ENCODE data around the gene CNGA4.

CNGA4 gene

DNA sequence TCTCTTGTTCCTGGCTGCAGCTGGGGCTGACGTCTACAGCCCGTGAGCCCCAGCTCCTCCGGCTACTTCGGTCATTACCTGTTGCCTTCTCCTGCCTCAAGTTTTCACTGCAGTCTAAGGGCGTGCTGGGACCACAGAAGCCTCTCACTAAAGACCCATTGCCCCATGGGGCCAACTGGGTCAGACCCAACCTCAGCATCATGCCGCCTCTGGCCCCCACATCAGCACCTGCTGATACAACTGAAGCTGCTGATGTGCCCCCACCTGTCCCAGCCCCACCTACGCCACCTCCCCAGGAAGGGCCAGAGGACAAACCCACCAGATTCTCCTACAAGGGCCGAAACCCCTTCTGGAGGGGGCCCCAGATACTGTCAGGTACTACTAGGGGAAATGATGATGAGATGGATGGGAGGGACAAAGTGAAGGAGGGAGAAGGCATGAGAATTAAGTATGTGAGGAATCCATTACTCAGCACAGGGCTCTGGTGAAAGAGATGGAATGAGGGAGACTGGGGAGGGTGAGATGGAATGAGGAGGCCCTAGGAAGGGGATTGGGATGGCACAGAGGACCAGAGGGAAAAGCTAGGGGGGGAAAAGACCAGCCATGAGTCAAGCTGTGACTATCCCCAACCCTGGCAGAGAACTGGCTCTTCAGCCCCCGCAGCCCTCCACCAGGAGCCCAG, 28.5 kb upstream of the CNGA4 start:
- Mint-ChIP-seq H3K4me3 (no peak overlapping the region), H3K27me3 (no peaks in the 10 kb centered on the region), H3K9me3 (no peaks in the 10 kb centered on the region), H3K27ac (no peak overlapping the region), H3K4me1 (no peaks in the 10 kb centered on the region), H3K36me3 (peaks cover 6% of the 10 kb centered on the region)
- CTCF ChIA-PET: no interaction called here
- no peak for DNase-seq

DNA sequence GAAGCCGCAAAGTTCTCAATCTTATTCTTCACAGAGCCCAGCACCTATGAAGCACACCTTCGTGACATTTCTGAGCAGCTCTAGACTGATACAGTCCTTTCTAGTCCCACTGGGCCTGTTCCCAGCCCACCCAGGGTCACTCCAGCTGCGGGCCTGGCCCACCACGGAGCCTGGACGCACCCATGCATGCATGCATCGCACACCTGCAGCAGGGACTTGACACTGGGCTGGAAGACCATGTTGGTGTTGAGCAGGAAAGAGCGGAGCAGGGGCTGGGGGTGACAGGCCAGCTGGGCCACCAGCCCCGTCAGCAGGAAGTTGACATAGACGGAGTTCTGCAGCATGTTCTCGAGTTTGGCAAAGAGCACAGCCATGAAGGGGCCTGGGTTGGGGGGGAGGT, 24.4 kb upstream of the CNGA4 start:
- Mint-ChIP-seq H3K27me3 (no peaks in the 10 kb centered on the region), H3K36me3 (peaks cover 29% of the 10 kb centered on the region), H3K27ac (no peak overlapping the region), H3K9me3 (no peaks in the 10 kb centered on the region), H3K4me1 (peaks cover 5% of the 10 kb centered on the region), H3K4me3 (no peak overlapping the region)
- no peak for DNase-seq
- CTCF ChIA-PET: interaction anchor here (0.7 kb wide), 1 partner anchor 101 kb away, joined by 4 read pairs; no protein-coding TSS in a partner anchor

DNA sequence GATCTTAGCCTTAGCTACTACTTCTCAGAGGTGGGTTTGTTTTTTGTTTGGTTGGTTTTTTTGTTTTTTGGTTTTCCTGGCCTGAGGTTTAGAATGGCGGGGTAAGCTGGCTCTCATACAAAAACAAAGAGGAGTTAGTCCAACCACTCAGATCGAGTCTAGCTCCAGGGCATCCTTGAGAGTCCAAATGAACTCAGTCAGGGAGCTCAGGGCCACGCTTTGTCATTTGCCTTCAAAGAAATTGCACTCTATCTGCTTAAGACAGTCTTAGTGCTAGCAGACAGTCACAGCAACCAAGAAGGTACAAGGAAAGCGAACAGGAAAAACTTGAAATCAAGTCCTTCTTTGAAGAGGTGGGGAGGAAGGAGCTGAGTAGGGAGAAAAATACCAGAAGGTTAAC, 22.4 kb upstream of the CNGA4 start:
- Mint-ChIP-seq H3K27me3 (no peaks in the 10 kb centered on the region), H3K4me3 (no peak overlapping the region), H3K27ac (peak overlapping the region; percentile 26), H3K4me1 (peaks cover 14% of the 10 kb centered on the region), H3K9me3 (no peaks in the 10 kb centered on the region), H3K36me3 (peaks cover 35% of the 10 kb centered on the region)
- CTCF ChIA-PET: interaction anchor here (1.1 kb wide), 1 partner anchor 8 kb away, joined by 3 read pairs; no protein-coding TSS in a partner anchor
- no peak for DNase-seq

DNA sequence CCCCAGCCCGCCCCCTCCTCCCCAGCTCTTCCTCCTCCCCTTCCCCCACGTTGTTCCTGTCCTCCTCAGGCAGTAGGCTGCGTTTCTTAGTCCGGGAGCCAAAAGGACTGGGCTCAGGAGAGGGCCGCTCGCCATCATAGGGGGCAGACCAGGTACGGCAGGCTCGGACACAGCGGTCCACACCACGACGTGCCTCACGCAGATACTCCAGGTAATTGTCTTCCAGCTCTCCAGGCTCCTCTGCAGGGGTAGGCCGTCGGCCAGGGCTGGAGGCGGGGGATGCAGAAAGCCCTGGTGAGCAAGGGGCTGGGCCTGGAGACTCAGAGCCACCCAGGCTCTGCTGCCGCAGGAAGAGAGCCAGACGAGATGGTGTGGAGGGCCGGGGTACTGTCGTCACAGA, 21.2 kb upstream of the CNGA4 start:
- no peaks in the 10 kb centered on the region for H3K9me3 Mint-ChIP-seq
- CTCF ChIA-PET: no interaction called here
- H3K4me3 Mint-ChIP-seq: no peak overlapping the region
- peaks cover 42% of the 10 kb centered on the region for H3K36me3 Mint-ChIP-seq
- peaks cover 14% of the 10 kb centered on the region for H3K4me1 Mint-ChIP-seq
- H3K27ac Mint-ChIP-seq: no peak overlapping the region
- DNase-seq: no peak
- no peaks in the 10 kb centered on the region for H3K27me3 Mint-ChIP-seq

DNA sequence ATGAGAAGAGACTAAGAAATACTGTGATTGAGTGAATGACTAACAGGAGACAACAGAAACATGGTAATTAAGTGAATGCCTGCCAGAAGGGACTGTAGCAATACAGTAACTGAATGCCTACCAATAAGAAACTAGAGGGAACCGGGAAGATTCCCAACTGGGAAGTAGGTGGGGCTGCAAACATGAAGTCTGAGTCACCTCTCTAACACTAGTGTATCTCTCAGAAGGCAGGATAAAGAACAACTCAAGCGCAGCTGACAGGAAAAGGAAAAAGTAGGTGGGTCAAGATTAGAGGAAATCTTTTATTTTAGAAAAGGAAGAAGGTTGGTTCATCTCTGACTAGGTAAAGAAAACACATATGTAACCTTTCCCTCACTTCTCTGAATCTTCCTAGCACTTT, 19.5 kb upstream of the CNGA4 start:
- DNase-seq: no peak
- Mint-ChIP-seq H3K36me3 (peaks cover 44% of the 10 kb centered on the region), H3K27ac (peak overlapping the region; percentile 49), H3K27me3 (no peaks in the 10 kb centered on the region), H3K4me1 (peaks cover 14% of the 10 kb centered on the region), H3K4me3 (no peak overlapping the region), H3K9me3 (no peaks in the 10 kb centered on the region)
- CTCF ChIA-PET: no interaction called here

DNA sequence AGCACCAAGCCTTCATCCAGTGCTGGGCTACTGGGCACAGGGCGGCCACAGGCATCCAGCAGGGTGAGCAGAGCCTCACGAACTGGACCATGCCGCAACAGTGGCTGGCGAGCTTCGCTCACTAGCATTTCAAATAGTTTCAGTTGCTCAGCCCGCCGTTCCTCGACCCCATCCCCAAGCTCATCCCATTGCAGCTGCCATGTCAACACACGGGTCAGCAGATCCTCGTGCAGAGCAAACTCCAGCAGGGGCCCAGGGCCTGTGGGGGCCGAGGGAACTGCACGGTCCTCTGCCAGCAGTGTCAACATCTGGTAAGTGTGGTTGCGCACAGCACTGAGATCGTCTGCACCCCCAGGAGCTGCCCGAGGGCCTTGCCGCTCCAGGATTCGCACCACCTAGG, 15.0 kb upstream of the CNGA4 start:
- peaks cover 22% of the 10 kb centered on the region for H3K36me3 Mint-ChIP-seq
- H3K27me3 Mint-ChIP-seq: no peaks in the 10 kb centered on the region
- H3K27ac Mint-ChIP-seq: no peak overlapping the region
- H3K9me3 Mint-ChIP-seq: no peaks in the 10 kb centered on the region
- peaks cover 18% of the 10 kb centered on the region for H3K4me1 Mint-ChIP-seq
- CTCF ChIA-PET: interaction anchor here (0.6 to 1.3 kb wide), 2 partner anchors 13 to 207 kb away, joined by 3 read pairs; no protein-coding TSS in a partner anchor
- no peak for DNase-seq
- no peak overlapping the region for H3K4me3 Mint-ChIP-seq

DNA sequence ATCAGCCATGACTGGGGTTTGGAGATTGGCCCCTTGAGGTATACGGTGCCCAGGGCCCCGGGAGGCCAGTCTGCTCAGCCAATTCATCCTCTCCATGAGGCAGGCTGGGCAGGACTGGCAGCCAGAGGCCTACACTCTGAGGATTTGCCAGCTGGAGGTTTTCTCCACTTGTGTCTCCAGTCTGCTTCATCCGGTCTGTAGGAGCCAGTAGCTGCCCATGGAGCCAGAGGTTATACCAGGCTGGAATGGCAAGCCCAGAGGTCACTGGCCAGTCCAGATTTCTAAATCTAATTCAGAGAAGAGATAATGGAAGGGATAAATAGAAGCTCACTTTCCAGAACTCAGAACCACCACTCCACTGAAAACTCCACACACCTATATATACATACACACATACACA, 14.5 kb upstream of the CNGA4 start:
- no peak overlapping the region for H3K4me3 Mint-ChIP-seq
- no peak for DNase-seq
- no peaks in the 10 kb centered on the region for H3K9me3 Mint-ChIP-seq
- CTCF ChIA-PET: interaction anchor here (1.0 to 1.3 kb wide), 2 partner anchors 9 to 13 kb away, joined by 3 read pairs; no protein-coding TSS in a partner anchor
- H3K36me3 Mint-ChIP-seq: peaks cover 19% of the 10 kb centered on the region
- no peak overlapping the region for H3K27ac Mint-ChIP-seq
- H3K4me1 Mint-ChIP-seq: peaks cover 18% of the 10 kb centered on the region
- no peaks in the 10 kb centered on the region for H3K27me3 Mint-ChIP-seq

DNA sequence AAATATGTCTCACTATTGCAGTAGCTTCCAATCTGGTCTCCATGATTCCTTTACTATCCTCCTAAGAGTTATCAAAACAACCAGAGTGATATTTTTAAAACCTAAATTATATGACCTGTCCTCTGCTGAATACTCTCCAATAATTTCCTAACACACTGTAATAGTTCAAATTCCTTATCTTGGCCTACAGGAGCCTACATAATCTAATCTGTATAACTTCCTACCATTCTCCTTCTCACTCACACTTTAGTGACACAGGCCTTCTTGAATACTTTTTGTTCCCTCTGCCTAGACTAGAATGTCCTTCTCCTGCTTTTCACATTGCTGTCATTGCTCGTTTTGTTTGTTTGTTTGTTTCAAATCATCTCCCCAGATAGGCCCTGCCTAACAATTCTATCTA, 13.9 kb upstream of the CNGA4 start:
- H3K4me1 Mint-ChIP-seq: peaks cover 18% of the 10 kb centered on the region
- H3K27ac Mint-ChIP-seq: no peak overlapping the region
- H3K27me3 Mint-ChIP-seq: no peaks in the 10 kb centered on the region
- DNase-seq: no peak
- H3K36me3 Mint-ChIP-seq: peaks cover 22% of the 10 kb centered on the region
- H3K4me3 Mint-ChIP-seq: no peak overlapping the region
- CTCF ChIA-PET: interaction anchor here (0.6 to 1.0 kb wide), 2 partner anchors 9 to 319 kb away, joined by 3 read pairs; no protein-coding TSS in a partner anchor
- no peaks in the 10 kb centered on the region for H3K9me3 Mint-ChIP-seq

DNA sequence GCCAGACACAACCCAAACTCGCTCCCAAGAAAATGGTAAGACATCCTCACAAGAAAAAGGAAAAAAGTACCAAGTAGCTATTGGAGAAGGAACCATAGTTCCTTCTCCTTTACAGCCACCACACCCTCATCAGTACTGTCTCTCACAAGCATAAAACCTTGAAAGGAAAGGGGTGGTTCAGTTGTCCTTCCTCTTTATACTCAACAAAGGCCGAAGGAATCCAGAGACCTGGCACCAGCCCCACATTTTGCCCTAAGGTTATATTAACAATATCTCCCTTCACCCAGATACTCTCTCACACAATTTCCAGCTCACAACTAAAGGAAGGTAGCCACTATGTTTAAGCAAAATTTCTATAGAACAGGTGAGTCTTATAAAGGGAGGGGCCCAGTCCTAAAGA, 13.0 kb upstream of the CNGA4 start:
- H3K27ac Mint-ChIP-seq: no peak overlapping the region
- H3K4me3 Mint-ChIP-seq: no peak overlapping the region
- no peaks in the 10 kb centered on the region for H3K9me3 Mint-ChIP-seq
- peaks cover 23% of the 10 kb centered on the region for H3K4me1 Mint-ChIP-seq
- CTCF ChIA-PET: interaction anchor here (0.6 kb wide), 2 partner anchors 87 to 318 kb away, joined by 3 read pairs; no protein-coding TSS in a partner anchor
- no peak for DNase-seq
- H3K27me3 Mint-ChIP-seq: no peaks in the 10 kb centered on the region
- peaks cover 19% of the 10 kb centered on the region for H3K36me3 Mint-ChIP-seq

DNA sequence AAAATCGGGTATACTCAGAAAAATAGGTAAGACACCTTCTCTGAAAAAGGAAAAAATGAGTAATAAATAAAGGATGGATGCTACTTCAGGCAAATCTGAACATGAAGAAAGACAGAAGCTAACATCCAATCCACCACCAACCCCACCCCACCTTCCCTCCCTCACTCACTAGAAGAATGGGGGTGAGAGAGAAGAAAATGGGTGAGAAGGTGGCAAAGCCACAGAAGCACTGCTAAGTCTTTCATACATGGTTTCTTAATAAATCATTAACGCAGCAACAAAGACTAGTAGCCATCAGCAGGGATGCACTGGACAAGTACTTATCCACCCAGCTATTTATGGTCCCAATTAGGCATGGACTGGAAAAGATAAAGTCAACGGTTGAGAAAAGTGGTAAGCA, 10.4 kb upstream of the CNGA4 start:
- Mint-ChIP-seq H3K9me3 (no peaks in the 10 kb centered on the region), H3K36me3 (peaks cover 11% of the 10 kb centered on the region), H3K4me3 (no peak overlapping the region), H3K27ac (no peak overlapping the region), H3K27me3 (no peaks in the 10 kb centered on the region), H3K4me1 (peaks cover 38% of the 10 kb centered on the region)
- DNase-seq: no peak
- CTCF ChIA-PET: no interaction called here

DNA sequence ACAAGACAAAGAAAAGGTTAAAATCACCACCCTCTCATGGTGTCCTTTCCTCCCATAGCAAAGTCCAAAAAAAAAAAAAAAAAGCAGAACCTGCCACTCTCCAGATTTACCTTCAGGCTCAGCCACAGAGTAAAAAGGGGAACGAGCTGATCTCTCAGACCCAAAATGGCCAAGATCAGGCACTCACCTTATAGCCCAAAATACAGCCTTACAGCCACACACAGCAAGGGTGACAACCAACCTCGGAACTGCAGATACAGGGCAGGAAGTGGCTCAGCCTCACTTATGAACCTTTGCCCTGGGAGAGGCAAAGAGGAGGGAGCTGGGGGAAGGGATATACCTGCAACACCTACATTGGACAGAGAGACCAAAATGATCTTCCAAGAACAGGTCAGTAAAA, 9.0 kb upstream of the CNGA4 start:
- no peak overlapping the region for H3K27ac Mint-ChIP-seq
- peak; percentile 52 for DNase-seq
- H3K9me3 Mint-ChIP-seq: no peaks in the 10 kb centered on the region
- H3K36me3 Mint-ChIP-seq: peaks cover 9% of the 10 kb centered on the region
- no peaks in the 10 kb centered on the region for H3K27me3 Mint-ChIP-seq
- peaks cover 49% of the 10 kb centered on the region for H3K4me1 Mint-ChIP-seq
- CTCF ChIA-PET: interaction anchor here (1.6 kb wide), 2 partner anchors 8 to 31 kb away, joined by 4 to 5 read pairs; no protein-coding TSS in a partner anchor
- H3K4me3 Mint-ChIP-seq: no peak overlapping the region

DNA sequence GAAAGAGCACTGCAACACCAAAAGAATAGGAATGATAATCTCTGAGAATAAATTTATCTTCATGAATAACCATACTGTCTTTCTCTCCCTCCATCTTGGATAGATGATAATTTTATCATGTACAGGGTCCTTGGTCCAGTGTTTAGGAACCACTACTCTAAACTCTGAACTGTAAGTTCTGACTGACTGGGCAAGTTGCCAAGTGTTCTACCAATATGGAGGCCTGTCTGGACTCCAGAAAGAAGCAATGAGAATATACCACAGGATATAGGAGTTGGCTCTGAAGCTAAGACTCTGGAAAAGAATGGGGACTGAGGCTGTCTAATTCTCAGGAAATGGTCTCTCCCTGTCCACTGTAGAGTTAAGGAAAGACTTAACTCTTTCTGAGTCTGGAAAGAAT, 6.0 kb upstream of the CNGA4 start:
- DNase-seq: no peak
- Mint-ChIP-seq H3K36me3 (peaks cover 8% of the 10 kb centered on the region), H3K4me1 (peaks cover 50% of the 10 kb centered on the region), H3K27ac (no peak overlapping the region), H3K27me3 (no peaks in the 10 kb centered on the region), H3K9me3 (no peaks in the 10 kb centered on the region), H3K4me3 (peak overlapping the region; percentile 54)
- CTCF ChIA-PET: no interaction called here

DNA sequence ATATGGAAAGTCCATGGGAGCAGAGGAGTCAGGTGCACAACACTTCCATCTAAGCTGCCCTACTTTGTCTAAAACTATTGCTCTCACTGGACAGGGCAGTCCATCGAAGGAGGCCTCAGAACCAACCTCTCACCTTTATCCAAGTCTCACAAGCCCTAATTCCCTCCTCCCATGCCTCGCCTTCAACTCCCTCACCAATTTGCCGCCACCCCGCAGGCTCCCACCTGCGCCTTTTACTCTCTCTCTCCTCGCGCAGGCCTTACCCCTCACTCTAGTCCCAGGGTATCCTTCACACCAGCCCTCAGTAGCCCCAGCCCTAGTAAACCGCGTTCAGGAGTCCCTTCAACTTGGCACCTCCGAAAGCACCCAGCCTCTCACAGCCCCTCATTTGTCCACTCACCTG, 4.9 kb upstream of the CNGA4 start:
- no peak for DNase-seq
- peaks cover 2% of the 10 kb centered on the region for H3K27me3 Mint-ChIP-seq
- CTCF ChIA-PET: interaction anchor here (0.5 to 1.9 kb wide), 3 partner anchors 13 to 1856 kb away, joined by 3 to 4 read pairs (median 3); no protein-coding TSS in a partner anchor
- peaks cover 50% of the 10 kb centered on the region for H3K4me1 Mint-ChIP-seq
- H3K27ac Mint-ChIP-seq: peak overlapping the region; percentile 90
- peaks cover 8% of the 10 kb centered on the region for H3K36me3 Mint-ChIP-seq
- H3K9me3 Mint-ChIP-seq: no peaks in the 10 kb centered on the region
- H3K4me3 Mint-ChIP-seq: peak overlapping the region; percentile 97

DNA sequence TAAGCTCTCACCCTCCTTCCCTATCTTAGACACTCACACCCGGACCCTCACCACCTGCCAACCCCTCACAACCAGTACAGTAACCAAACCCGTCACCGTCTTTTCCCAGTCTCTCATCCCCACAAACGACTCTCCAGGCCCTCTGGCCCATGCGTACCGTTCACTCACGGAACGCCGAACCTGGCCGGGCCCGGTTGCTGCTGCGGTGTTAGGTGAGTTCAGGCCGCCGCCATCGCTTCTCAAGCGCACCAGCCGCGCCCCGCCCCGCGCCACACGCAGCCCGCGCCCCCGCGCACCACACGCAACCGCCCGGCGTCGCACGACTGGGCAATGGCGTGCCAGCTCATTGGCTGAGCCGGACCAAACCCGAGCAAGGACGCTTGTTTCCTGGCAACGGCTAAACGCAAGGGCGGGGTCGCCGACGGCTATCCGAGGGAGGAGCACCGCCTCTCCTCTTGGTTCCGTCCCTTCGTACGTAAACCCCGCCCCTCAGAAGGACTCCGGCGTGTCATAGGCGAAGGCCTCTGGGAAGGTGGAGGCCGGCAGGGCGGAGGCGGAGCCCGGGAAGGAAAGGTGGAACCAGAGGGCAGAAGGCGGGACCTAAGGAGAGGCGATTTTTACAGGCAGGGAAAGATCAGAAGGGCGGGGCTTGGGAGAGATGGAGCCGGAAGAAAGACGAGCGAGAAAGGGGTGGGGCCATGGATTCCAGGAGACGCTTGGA, 4.3 kb upstream of the CNGA4 start, which contains the start of gene FHIP1B:
Gene FHIP1B, minus strand, starts transcription at position 250 of the 721 bp plus-strand sequence. CDS start 10,120 bp downstream, outside the sequence.
- peaks cover 45% of the 10 kb centered on the region for H3K4me1 Mint-ChIP-seq
- peak within 1 kb of the TSS; percentile 90 for H3K27ac Mint-ChIP-seq
- CTCF ChIA-PET: interaction anchor here (0.5 to 1.9 kb wide), 5 partner anchors 12 to 1856 kb away, joined by 3 to 9 read pairs (median 3); no protein-coding TSS in a partner anchor
- peaks cover 3% of the 10 kb centered on the region for H3K27me3 Mint-ChIP-seq
- H3K9me3 Mint-ChIP-seq: no peaks in the 10 kb centered on the region
- peak within 1 kb of the TSS; percentile 97 for H3K4me3 Mint-ChIP-seq
- DNase-seq: peak; percentile 100
- H3K36me3 Mint-ChIP-seq: peaks cover 4% of the 10 kb centered on the region

Data from activated naive CD4-positive, alpha-beta T cell treated with anti-CD3 and anti-CD28 coated beads, Interleukin-2, amount 10 ng/mL, durations not matched to agents 7 days and 5 days (primary cell).